ENCODE measurements around the gene XYLT1.
"Not testable (repeated sequence)": the region's sequence is repeated elsewhere in the genome, so short reads cannot be mapped to it uniquely, and the experiment has no call there.

The XYLT1 gene

DNA sequence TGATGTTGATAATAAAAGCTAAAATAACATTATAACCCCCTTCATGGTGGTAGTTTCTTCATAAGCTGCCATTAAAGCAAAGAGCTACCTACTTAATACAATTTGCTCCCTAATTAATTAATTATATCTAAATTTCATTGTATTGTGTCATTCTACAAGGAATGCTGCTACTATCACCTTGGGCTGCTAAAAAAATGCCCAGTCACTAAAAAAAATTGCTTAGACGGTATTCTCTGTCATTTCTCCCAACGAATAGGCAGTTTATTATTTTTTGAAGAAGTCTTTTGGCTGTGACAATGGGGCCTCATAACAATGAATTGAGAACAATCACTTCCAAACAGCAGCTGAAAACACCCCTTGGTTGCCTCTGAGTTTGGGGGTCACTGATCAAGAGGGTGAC is 59.5 kb downstream of the XYLT1 start:
- TF ChIP-seq, protein P1, sequence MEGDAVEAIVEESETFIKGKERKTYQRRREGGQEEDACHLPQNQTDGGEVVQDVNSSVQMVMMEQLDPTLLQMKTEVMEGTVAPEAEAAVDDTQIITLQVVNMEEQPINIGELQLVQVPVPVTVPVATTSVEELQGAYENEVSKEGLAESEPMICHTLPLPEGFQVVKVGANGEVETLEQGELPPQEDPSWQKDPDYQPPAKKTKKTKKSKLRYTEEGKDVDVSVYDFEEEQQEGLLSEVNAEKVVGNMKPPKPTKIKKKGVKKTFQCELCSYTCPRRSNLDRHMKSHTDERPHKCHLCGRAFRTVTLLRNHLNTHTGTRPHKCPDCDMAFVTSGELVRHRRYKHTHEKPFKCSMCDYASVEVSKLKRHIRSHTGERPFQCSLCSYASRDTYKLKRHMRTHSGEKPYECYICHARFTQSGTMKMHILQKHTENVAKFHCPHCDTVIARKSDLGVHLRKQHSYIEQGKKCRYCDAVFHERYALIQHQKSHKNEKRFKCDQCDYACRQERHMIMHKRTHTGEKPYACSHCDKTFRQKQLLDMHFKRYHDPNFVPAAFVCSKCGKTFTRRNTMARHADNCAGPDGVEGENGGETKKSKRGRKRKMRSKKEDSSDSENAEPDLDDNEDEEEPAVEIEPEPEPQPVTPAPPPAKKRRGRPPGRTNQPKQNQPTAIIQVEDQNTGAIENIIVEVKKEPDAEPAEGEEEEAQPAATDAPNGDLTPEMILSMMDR (IDR thresholded peaks at IDR 0.05; ENCODE audit: insufficient read depth, low read depth, low read length, missing control alignments) = no peak
- no peak for DNase-seq (ENCODE audit: low read depth)
- no peak overlapping the region for H3K4me3 ChIP-seq (ENCODE audit: low read depth, low read length)

DNA sequence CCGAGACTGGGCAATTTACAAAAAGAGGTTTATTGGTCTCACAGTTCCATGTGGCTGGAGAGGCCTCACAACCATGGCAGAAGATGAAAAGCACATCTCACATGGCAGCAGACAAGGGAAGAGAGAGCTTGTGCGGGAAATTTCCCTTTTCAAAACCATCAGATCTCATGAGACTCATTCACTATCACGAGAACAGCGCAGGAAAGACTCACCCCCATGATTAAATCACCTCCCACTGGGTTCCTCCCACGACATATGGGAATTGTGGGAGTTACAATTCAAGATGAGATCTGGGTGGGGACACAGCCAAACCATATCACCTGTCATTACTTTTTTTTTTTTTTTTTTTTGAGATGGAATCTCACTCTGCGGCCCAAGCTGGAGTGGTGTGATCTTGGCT is 60.4 kb downstream of the XYLT1 start:
- DNase-seq (ENCODE audit: low read depth) = not testable (repeated sequence)

DNA sequence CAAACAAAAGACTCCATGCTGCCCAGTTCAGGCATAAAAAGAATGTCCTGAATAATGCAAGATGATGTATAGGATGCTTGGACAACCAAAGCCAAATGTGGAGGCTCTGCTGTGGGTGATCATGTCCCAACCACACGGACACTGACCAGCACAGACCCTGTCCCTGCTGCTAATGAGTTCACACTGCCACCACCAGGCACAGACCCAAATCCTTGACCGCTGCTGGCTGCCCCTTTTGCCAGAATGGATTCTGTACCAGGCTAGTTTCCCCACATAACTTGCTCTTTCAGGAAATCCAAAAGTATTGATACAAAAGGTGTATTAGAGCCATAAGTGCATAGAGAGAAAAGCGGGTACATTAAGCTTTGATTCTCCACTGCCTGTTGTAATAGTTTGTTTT is 60.9 kb downstream of the XYLT1 start:
- TF ChIP-seq, protein P1 (IDR thresholded peaks at IDR 0.05; ENCODE audit: insufficient read depth, low read depth, low read length, missing control alignments) = no peak
- H3K4me3 ChIP-seq (ENCODE audit: low read depth, low read length) = no peak overlapping the region
- no peak for DNase-seq (ENCODE audit: low read depth)

More for the DNA sequence above, 60.4 kb downstream of the XYLT1 start:
- not testable (repeated sequence) for H3K4me3 ChIP-seq (ENCODE audit: low read depth, low read length)

DNA sequence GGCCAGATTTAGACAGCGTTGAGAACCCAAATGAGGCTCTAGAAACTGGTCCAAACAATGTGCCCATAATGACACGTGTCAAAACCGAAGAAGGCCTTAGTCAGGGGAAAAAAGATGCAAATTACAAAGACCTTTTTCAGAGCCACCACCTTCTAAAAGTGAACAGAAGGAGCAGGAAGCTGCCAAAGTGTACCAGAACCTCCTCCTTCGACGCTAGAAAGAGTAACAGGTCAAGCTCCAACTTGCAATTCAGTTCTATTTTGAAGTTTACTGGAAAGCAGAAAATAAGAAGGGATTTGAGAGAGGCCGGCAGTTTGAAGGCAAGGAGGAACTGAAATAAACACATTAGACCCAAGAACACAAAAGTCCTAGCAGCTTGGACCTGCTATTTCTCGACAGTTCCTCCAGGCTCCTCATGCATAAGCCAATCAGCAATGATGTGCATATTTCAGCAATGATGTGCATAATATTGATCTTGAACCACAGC is 61.8 kb downstream of the XYLT1 start:
- TF ChIP-seq, protein P1 (IDR thresholded peaks at IDR 0.05; ENCODE audit: insufficient read depth, low read depth, low read length, missing control alignments) = no peak
- peak; percentile 72 for DNase-seq (ENCODE audit: low read depth)
- H3K4me3 ChIP-seq (ENCODE audit: low read depth, low read length) = no peak overlapping the region

DNA sequence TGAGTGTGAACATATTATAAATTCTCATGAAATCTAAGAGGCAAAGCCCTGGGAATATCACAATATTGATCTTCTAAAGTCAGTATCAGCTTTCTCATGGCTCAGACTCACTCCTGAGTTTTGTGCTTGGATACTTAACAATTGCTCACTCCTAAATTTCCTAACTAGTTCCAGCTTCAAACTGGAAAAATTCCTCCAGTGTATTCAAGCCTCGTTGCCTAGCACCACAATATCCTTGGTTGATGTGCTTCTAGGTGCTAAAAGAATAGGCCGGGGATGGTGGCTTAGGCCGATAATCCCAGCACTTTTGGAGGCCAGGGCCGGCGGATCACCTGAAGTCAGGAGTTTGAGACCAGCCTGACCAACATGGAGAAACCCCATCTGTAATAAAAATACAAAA is 62.5 kb downstream of the XYLT1 start:
- no peak overlapping the region for H3K4me3 ChIP-seq (ENCODE audit: low read depth, low read length)
- no peak for DNase-seq (ENCODE audit: low read depth)
- TF ChIP-seq, protein P1 (IDR thresholded peaks at IDR 0.05; ENCODE audit: insufficient read depth, low read depth, low read length, missing control alignments) = no peak

DNA sequence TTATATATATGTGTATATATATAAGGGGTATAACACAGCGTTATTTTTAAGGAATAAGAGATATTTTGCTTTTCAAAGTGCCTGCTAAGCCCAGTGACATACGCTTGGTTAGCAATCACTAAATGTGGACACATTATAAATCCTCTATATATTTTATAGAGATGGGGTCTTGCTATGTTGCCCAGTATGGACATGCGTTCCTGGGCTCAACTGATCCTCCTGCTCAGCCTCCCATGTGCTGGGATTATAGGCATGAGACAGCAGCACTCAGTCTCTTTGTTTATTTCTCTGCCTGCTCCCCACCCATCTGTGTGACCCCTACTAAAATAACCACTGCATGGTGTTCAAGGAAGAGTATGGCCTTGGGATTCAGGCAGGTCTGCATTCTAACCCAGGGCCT is 63.4 kb downstream of the XYLT1 start:
- no peak overlapping the region for H3K4me3 ChIP-seq (ENCODE audit: low read depth, low read length)
- no peak for DNase-seq (ENCODE audit: low read depth)
- TF ChIP-seq, protein P1 (IDR thresholded peaks at IDR 0.05; ENCODE audit: insufficient read depth, low read depth, low read length, missing control alignments) = no peak

DNA sequence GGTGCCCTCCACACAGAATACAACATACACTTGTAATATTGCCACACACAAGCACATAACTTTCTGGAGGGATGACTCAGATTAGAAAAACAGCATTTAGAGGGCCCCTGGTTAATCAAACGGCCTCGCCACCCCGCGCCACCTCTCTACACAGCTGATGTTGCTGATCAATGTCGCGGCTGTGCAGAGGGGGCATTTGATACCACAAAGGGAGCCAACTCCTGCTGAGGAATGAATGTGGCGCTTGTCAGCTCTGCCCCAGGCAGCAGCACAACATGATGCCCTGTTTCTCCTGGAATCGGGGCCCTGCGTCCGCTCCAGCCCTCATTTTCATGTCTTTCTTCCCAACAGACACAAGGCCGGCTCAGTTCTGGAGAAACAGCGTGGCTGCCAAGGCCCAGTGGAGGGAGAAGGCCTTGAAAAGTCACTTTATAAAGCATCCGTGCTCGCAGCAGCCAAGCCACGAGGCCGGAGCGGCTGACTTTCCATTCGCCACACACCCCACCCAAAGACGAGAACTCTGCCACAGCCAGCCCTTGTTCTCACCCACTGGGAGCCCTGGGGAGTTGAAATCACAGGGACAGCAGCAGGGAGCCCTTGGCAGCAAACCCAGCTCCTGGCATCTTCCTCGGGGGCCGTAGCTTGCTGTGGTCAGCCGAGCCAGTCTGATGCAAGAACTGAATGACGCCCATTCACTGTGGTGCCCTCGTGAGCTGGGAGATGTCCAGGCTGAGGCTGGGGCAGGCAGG is 65.6 kb downstream of the XYLT1 start:
- TF ChIP-seq, protein P1 (IDR thresholded peaks at IDR 0.05; ENCODE audit: insufficient read depth, low read depth, low read length, missing control alignments) = no peak
- no peak overlapping the region for H3K4me3 ChIP-seq (ENCODE audit: low read depth, low read length)
- no peak for DNase-seq (ENCODE audit: low read depth)

All from GM12865 (cell line).